GM18907 (cell line): Measurements from ENCODE around the gene ARHGEF11.

Experiments used
- ATAC-seq: cut with Tn5 transposase; IDR thresholded peaks from one replicate; pipeline ENCODE4 v1.9.1; 2021; ENCODE audit warnings: mild to moderate bottlenecking, moderate library complexity; ENCODE audit not compliant: unreplicated experiment

The ARHGEF11 gene

DNA sequence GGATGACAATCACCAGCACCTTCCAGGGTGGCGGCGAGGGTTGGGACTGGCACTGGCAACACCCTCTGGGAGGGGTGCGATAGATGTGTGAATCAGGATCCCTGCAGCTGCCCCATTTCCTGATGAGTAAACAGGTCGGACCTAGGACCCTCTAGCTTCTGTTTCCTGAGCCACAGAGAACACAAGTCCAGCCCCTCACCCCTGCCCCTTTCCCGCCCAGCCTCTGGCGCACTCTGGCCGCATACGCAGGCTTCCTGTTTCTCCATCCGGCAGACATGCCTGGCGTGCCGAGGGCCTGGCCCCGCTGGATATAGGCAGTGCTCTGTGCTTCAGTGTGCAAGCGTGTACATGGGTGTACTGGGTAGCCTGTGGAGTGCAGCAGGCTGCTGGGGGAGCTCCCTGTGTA is 147.4 kb downstream of the ARHGEF11 start:
- ATAC-seq, result no peak

- no peak for ATAC-seq
Observed at GRCh38 chr1:156897078-156897825, 148.3 kb downstream of the ARHGEF11 start.

GRCh38 chr1:156896490-156897033 is 149.0 kb downstream of the ARHGEF11 start:
- ATAC-seq, result no peak

GRCh38 chr1:156895927-156896326 is 149.6 kb downstream of the ARHGEF11 start:
- no peak for ATAC-seq

DNA sequence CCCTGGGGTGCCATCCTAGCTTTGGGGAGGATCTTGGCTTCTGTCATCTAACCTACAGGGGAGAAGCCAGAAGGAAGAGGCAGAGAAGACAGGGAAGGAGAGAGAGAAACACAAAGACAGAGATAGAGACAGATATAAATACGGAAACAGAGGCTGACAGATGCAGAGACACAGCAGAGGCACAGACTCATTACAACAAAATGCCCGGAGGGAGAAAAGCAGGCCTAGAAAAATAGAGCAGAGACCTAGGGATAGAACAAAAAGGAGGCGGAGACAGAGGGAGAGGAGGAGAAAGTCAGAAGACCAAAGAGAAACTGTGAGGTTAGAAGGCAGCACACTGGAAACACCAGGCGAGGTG is 150.1 kb downstream of the ARHGEF11 start:
- ATAC-seq, result no peak

DNA sequence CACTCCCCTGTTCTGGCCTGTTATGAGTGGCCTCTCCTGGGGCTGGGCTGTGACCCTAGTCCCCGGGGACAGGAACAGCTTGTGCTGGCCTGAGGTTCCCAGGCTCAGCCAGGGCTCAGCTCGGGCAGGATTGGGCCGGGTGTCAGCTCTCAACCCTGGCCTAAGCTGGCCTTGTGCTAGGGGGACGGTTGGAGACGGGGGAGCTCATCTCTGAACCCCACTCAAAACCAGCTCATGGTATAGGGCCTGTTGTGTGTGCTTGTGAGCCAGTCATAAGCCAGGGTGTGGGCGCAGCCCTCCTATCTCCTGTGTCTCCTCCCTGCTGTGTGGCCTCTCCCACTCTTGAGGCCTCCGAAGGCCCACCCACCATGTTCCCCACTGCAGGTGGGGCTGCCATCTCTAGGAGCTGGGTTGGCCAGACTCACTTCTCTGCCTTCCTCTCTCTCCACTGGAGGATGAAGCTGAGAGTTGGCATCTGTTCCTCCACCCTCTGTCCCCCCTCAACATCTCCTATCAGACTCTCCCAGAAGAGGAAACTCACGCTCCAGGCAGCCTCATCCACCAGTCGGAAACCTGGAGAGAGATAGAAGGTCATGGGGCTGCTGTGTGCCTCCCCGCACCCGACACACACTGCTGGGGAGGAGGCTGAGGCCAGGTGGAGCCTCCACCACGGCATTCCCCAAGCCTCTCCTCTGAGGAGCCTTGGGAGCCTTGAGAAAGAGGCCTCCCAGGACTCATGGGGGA is 150.7 kb downstream of the ARHGEF11 start:
- ATAC-seq, result no peak

GRCh38 chr1:156894001-156894400 is 151.5 kb downstream of the ARHGEF11 start:
- ATAC-seq, result no peak

- ATAC-seq, result no peak
Observed at GRCh38 chr1:156893048-156893953, 152.2 kb downstream of the ARHGEF11 start, which contains the start of gene PEAR1. Gene PEAR1, plus strand, starts transcription at chr1:156893718. Its CDS starts 10,209 bp downstream, at chr1:156903927.

- ATAC-seq, result peak; percentile 75
Observed at GRCh38 chr1:156892190-156893047, 153.1 kb downstream of the ARHGEF11 start.

- ATAC-seq, result no peak
Observed at GRCh38 chr1:156889802-156890580, 155.6 kb downstream of the ARHGEF11 start.

DNA sequence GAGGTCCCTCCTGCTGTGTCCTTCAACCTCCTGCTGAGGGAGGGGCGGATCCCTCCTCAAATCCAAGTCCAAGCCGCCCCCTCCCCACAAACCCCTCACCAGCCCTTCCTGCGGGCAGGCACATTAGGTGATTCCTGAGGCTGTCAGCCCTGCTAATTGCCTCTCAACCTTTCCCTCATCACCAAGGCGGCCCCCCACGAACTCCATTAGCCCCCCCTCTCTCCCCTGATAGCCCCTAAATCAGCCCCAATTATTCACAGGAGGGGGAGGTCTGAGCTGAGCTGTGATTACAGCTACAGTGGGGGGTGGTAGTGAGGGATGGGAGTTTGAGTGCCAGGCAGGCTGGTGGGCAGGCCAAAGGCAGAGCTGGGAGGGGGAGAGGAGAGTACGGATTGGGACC is 157.8 kb downstream of the ARHGEF11 start:
- ATAC-seq, result no peak

DNA sequence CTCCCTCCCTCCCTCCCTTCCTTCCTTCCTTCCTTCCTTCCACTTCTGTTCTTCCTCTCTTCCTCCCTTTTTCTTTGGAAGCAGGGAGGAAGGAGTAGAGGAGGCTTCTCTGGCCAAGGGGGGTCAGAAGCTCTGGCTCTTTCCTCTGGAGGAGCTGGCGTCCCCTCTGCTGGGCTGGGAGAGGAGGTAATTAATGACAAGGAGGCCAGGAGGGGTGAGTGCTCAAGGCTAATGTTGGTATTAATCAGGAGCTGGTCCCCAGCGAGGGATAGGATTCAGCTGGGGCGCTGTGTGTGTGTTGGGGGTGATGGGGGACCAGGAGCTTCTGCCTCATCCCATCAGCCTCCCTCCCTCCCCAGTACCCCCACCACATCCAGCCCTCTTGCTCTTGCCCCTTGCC is 158.2 kb downstream of the ARHGEF11 start:
- no peak for ATAC-seq

DNA sequence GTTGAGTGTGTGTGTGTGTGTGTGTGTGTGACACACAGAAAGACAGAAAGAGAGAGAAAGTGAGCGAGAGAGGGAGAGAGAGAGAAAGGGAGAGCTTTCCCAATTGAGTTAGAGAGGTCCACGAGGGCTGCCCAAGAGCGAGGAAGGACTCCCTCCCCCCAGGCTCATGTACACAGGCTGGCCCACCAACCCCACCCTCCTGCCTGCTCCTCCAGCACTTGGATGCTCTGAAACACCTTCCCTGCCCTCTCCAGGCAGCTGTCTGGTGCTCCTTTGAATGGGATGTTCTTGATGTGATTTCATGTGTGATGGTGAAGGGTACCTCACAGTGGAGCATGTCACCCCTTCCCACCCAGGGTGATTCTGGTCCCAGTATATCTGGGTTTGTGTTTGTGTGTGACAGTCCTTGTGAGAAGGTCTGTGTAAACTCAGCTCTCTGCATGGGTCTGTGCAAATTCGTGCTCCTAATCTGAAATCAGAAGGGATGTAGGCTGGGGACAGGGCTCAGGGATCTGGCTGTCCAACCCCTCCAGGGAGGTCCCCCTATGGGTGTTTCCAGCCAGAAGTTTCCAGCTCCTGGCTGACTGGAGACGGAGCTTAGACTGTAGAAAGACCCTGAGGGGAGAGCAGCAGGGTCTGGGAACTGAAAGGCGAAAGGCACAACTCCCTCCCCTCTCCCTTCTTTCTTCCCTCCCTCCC is 158.8 kb downstream of the ARHGEF11 start:
- ATAC-seq, result no peak

DNA sequence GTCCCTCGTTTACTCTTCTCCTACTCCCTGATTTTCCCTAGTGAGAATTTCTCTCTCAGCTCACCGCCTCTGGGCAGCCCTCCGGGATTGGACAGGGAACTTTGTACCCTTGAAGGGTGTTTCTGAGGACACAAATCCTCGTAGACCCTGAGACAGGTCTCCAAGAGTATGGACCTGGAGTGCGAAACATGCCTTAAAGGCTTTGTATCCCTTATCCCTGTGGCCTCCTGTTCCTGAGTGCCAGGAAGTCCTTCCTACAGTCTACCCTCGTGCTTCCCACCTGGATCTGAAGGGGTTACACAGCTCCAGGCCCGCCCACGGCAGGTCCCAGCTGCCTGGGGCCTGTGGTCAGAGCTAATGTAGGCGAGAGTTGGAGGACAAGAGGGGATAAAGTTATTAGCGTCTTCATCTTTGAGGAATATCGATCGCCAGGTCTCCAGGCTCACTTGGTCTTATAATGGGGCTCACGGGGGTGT is 159.6 kb downstream of the ARHGEF11 start:
- ATAC-seq, result no peak

GRCh38 chr1:156885314-156885713 is 160.2 kb downstream of the ARHGEF11 start:
- ATAC-seq, result no peak
